HepG2 (cell line): ENCODE measurements around the gene HOXD8. TPM values are rescaled to one million over a fixed set of nuclear protein-coding genes. Genes with fewer than 3 reads are reported as not detected.

Experiments
- ATAC-seq: fragments of 200-7000 bp; cut with Tn5 transposase; 3 replicates; pipeline ENCODE4 v1.9.1; 2020; ENCODE audit warnings: mild to moderate bottlenecking, moderate library complexity
- BruUV-seq: library from RNA; stranded (reverse); fragments of 400-500 nt; replicated peaks from 2 replicates; lab custom pipeline; 2021; lab: Mats Ljungman, UMichigan
- CTCF ChIA-PET: fragments of 300-600 bp; formaldehyde crosslinking; extraction: SDS; loops from one replicate; lab custom pipeline; 2021; ENCODE audit warnings: low total read pairs, inconsistent platforms, low intra/inter-chr PET ratio; lab: Yijun Ruan, JAX
- POLR2A ChIA-PET: fragments of 350-600 bp; sonication (Branson Sonifier 250); formaldehyde crosslinking; loops from one replicate; lab custom pipeline; 2020; ENCODE audit warnings: antibody characterized with exemption, inconsistent platforms; lab: Yijun Ruan, JAX
- DNase-seq: peaks from one replicate; pipeline ENCODE4 v3.0.0-alpha.2; 2015; ENCODE audit warnings: low spot score
- FAIRE-seq: peaks from 3 replicates; lab custom pipeline; 2011; peaks lifted over from hg19 to GRCh38; lab: Jason Lieb, UNC
- H2AFZ ChIP-seq: one replicate; pipeline ENCODE4 v1.6.1; 2011; ENCODE audit warnings: low read length, inconsistent platforms
- H3K27ac ChIP-seq: fragments of 300-600 bp; 3 replicates; pipeline ENCODE4 v1.8.0; 2011; ENCODE audit warnings: mixed run types, mild to moderate bottlenecking, mixed read lengths, low read length, inconsistent platforms; ENCODE audit not compliant: insufficient read depth; ENCODE audit errors: extremely low read length
- H3K27me3 ChIP-seq, 2 experiments: fragments of 200-600 bp in 1 of 2; 2 replicates in 1 of 2; 3 replicates in 1 of 2; pipeline versions ENCODE4 v1.6.0 to v1.8.0; 2011; ENCODE audit warnings: low read length in 2 of 2, mild to moderate bottlenecking in 2 of 2, moderate library complexity in 2 of 2, inconsistent platforms in 1 of 2; ENCODE audit not compliant: insufficient read depth in 2 of 2, control insufficient read depth in 1 of 2
- H3K36me3 ChIP-seq, 2 experiments: fragments of 200-600 bp in 1 of 2; replicated peaks in 1 of 2; 2 replicates in 1 of 2; 3 replicates in 1 of 2; pipeline versions ENCODE4 v1.5.1 to v1.8.0; 2011; ENCODE audit warnings: low read length in 2 of 2, inconsistent platforms in 1 of 2; ENCODE audit not compliant: insufficient read depth in 2 of 2, control insufficient read depth in 1 of 2
- H3K4me1 ChIP-seq: 2 replicates; pipeline ENCODE4 v1.5.1; 2012; ENCODE audit warnings: low read length, inconsistent platforms; ENCODE audit not compliant: insufficient read depth
- H3K4me2 ChIP-seq: 2 replicates; pipeline ENCODE4 v1.6.0; 2011; ENCODE audit warnings: low read depth, low read length, inconsistent platforms
- H3K4me3 ChIP-seq, 3 experiments: fragments of 200-600 bp in 1 of 3; sonication (generic), shearing (Covaris generic) in 1 of 3; replicated peaks in 1 of 3; 2 replicates each; pipeline ENCODE4 v1.5.1; 2011 to 2016; ENCODE audit warnings: low read length in 3 of 3, inconsistent platforms in 2 of 3, low read depth in 2 of 3, mild to moderate bottlenecking in 2 of 3, control low read depth in 1 of 3, mixed read lengths in 1 of 3; ENCODE audit not compliant: insufficient read depth in 1 of 3
- H3K79me2 ChIP-seq: one replicate; pipeline ENCODE4 v1.6.1; 2011; ENCODE audit warnings: low read length, inconsistent platforms; ENCODE audit not compliant: insufficient read depth
- H3K9ac ChIP-seq: 2 replicates; pipeline ENCODE4 v1.6.0; 2011; ENCODE audit warnings: mild to moderate bottlenecking, low read depth, low read length, inconsistent platforms; ENCODE audit not compliant: insufficient read depth
- H3K9me3 ChIP-seq: 2 replicates; pipeline ENCODE4 v1.5.1; 2012; ENCODE audit warnings: mild to moderate bottlenecking, low read length
- H4K20me1 ChIP-seq: 2 replicates; pipeline ENCODE4 v1.6.0; 2011; ENCODE audit warnings: inconsistent platforms, mild to moderate bottlenecking, low read length, moderate library complexity; ENCODE audit not compliant: insufficient read depth
- AFF4 ChIP-seq: sonication (generic); formaldehyde crosslinking; IDR thresholded peaks from 2 replicates; pipeline ENCODE4 v1.4.0; 2020; ENCODE audit warnings: missing genetic modification reagents
- BCL3 ChIP-seq: sonication (generic); formaldehyde crosslinking; IDR thresholded peaks from 2 replicates; pipeline ENCODE4 v1.5.1; 2020; ENCODE audit warnings: mild to moderate bottlenecking, missing genetic modification reagents, moderate library complexity
- EHMT2 ChIP-seq: fragments of 200-600 bp; sonication (generic); IDR thresholded peaks from 2 replicates; pipeline ENCODE4 v1.7.0; 2017; ENCODE audit warnings: antibody characterized with exemption, low read depth, low read length, borderline replicate concordance
- KDM5A ChIP-seq: fragments of 200-600 bp; sonication (generic); IDR thresholded peaks from 2 replicates; pipeline ENCODE4 v1.7.0; 2018; ENCODE audit warnings: antibody characterized with exemption, mild to moderate bottlenecking, low read length, borderline replicate concordance
- LCORL ChIP-seq, 2 experiments: fragments of 450-650 bp in 1 of 2; sonication (generic) in 1 of 2; formaldehyde crosslinking in 1 of 2; IDR thresholded peaks; 2 replicates each; pipeline versions ENCODE4 v1.5.0 to v1.6.1; 2017 to 2020; ENCODE audit warnings: antibody characterized with exemption in 1 of 2, missing genetic modification reagents in 1 of 2
- MXD4 ChIP-seq: IDR thresholded peaks from 2 replicates; pipeline ENCODE4 v1.6.1; 2016; ENCODE audit warnings: mild to moderate bottlenecking, missing biosample characterization, missing genetic modification reagents
- MYNN ChIP-seq: sonication (generic); formaldehyde crosslinking; IDR thresholded peaks from 2 replicates; pipeline ENCODE4 v1.4.0; 2020; ENCODE audit warnings: mild to moderate bottlenecking, low read depth, missing genetic modification reagents
- PHB2 ChIP-seq: fragments of 450-650 bp; IDR thresholded peaks from 2 replicates; pipeline ENCODE4 v1.6.1; 2018; ENCODE audit not compliant: partially characterized antibody
- SNAPC2 ChIP-seq: sonication (generic); formaldehyde crosslinking; IDR thresholded peaks from 2 replicates; pipeline ENCODE4 v1.8.1; 2022; ENCODE audit warnings: mild to moderate bottlenecking, missing genetic modification reagents
- TEAD3 ChIP-seq: optimal IDR thresholded peaks from 2 replicates; pipeline ENCODE3; 2016; ENCODE audit warnings: borderline replicate concordance
- ZBTB49 ChIP-seq: sonication (generic); formaldehyde crosslinking; IDR thresholded peaks from 2 replicates; pipeline ENCODE4 v1.4.0; 2020; ENCODE audit warnings: missing genetic modification reagents, borderline replicate concordance
- ZFP36L1 ChIP-seq: sonication (generic); formaldehyde crosslinking; IDR thresholded peaks from 2 replicates; pipeline ENCODE4 v1.8.0; 2022; ENCODE audit warnings: mild to moderate bottlenecking, missing genetic modification reagents, moderate library complexity
- ZNF205 ChIP-seq: IDR thresholded peaks from 2 replicates; pipeline ENCODE4 v1.6.1; 2018; ENCODE audit warnings: missing biosample characterization, missing genetic modification reagents
- ZNF326 ChIP-seq: sonication (generic); formaldehyde crosslinking; IDR thresholded peaks from 2 replicates; pipeline ENCODE4 v1.4.0; 2020; ENCODE audit warnings: missing genetic modification reagents, borderline replicate concordance
- ZNF652 ChIP-seq: IDR thresholded peaks from 2 replicates; pipeline ENCODE4 v1.6.1; 2016; ENCODE audit warnings: low read depth, borderline replicate concordance
- WGBS: methylation state at CpG from one replicate; pipeline ENCODE4 v1.1.6; 2017; ENCODE audit warnings: low lambda C conversion rate; 5-methylcytosine and 5-hydroxymethylcytosine counted together
- in situ Hi-C: cut with HindIII; loops from 2 replicates; pipeline ENCODE4 v1.10.0; 2017; ENCODE audit warnings: low pct_unique_long_range_greater_than_20kb; ENCODE audit not compliant: extremely low pct_ligation_motif_present
- intact Hi-C: fragments of 100-400 bp; cut with micrococcal nuclease; formaldehyde crosslinking; loops from one replicate; pipeline ENCODE4 v1.10.0; 2022; ENCODE audit not compliant: unreplicated experiment
- polyA plus RNA-seq, 8 experiments: library from polyadenylated mRNA; depleted of rRNA in 3 of 8; stranded (reverse) in 7 of 8; unstranded in 1 of 8; fragments of >200 nt; fragmentation: Illumina TruSeq in 4 of 8; extraction: Trizol in 4 of 8; gene quantifications; 2 replicates each; pipeline versions ENCODE4 v1.2.1 to v1.2.3, GENCODE V29; 2011 to 2016; ENCODE audit warnings: low read depth in 4 of 8, missing spikeins in 1 of 8, mixed read lengths in 1 of 8; ENCODE audit not compliant: insufficient read depth in 1 of 8
- total RNA-seq, 5 experiments: library from RNA; depleted of rRNA; stranded (reverse); fragments of >200 nt; fragmentation: Illumina TruSeq; extraction: Trizol; gene quantifications; 2 replicates each; pipeline ENCODE4 v1.2.3, GENCODE V29; 2016; ENCODE audit warnings: low read depth in 1 of 5

The HOXD8 gene
- total and polyA plus RNA-seq, 2 of the 13 experiments (the other 11 are each of a cell fraction or from before 2014, with no cell fraction given) = not detected

- H4K20me1 ChIP-seq = no peaks in the 10 kb centered on the region
- peaks cover 15 to 88% of the 10 kb centered on the region in 2 experiments; a peak in 4 of 5 replicates for H3K27me3 ChIP-seq
- ATAC-seq = no peak
- intact Hi-C loops (loop anchor here (5.0 kb wide), 2 partner anchors 525 to 1035 kb away; no protein-coding TSS in a partner anchor), in situ Hi-C loops (no loop called here)
- no peaks in the 10 kb centered on the region for H3K9me3 ChIP-seq
- H3K4me3 ChIP-seq = no peak overlapping the region
- BruUV-seq = no TSS peak
- FAIRE-seq = no peak
- no peak overlapping the region for H3K9ac ChIP-seq
- no peak for DNase-seq
- H2AFZ ChIP-seq = no peak overlapping the region
- 38% methylated on average over 21 of the region's 29 CpGs for WGBS
- H3K36me3 ChIP-seq = no peaks in the 10 kb centered on the region
- ChIA-PET POLR2A (no interaction called here), CTCF (no interaction called here)
- no peak overlapping the region for H3K27ac ChIP-seq
- no peak overlapping the region for H3K4me2 ChIP-seq
- H3K79me2 ChIP-seq = no peaks in the 10 kb centered on the region
- H3K4me1 ChIP-seq = peaks cover 14% of the 10 kb centered on the region
- TF ChIP-seq BCL3 = no peak
- no peak for TF ChIP-seq ZFP36L1 (CRISPR knock-in tag)
- no peak for TF ChIP-seq ZBTB49 (CRISPR knock-in tag)
- no peak for TF ChIP-seq ZNF205
- no peak for TF ChIP-seq LCORL (IDR thresholded peaks at IDR 0.05)
- TF ChIP-seq LCORL (CRISPR knock-in tag; IDR thresholded peaks at IDR 0.05) = no peak
- TF ChIP-seq KDM5A = no peak
- no peak for TF ChIP-seq MXD4 (CRISPR knock-in tag)
- TF ChIP-seq ZNF326 (CRISPR knock-in tag) = no peak
- no peak for TF ChIP-seq PHB2
- no peak for TF ChIP-seq ZNF652
- no peak for TF ChIP-seq EHMT2
- TF ChIP-seq AFF4 (CRISPR knock-in tag) = no peak
- TF ChIP-seq MYNN (CRISPR knock-in tag) = no peak
- TF ChIP-seq TEAD3 = no peak
- TF ChIP-seq SNAPC2 (CRISPR knock-in tag) = no peak
Measured at GRCh38 chr2:176111846-176112374, 17.6 kb upstream of the HOXD8 start.
